ENCODE data around the gene C11orf21.

C11orf21 gene

DNA sequence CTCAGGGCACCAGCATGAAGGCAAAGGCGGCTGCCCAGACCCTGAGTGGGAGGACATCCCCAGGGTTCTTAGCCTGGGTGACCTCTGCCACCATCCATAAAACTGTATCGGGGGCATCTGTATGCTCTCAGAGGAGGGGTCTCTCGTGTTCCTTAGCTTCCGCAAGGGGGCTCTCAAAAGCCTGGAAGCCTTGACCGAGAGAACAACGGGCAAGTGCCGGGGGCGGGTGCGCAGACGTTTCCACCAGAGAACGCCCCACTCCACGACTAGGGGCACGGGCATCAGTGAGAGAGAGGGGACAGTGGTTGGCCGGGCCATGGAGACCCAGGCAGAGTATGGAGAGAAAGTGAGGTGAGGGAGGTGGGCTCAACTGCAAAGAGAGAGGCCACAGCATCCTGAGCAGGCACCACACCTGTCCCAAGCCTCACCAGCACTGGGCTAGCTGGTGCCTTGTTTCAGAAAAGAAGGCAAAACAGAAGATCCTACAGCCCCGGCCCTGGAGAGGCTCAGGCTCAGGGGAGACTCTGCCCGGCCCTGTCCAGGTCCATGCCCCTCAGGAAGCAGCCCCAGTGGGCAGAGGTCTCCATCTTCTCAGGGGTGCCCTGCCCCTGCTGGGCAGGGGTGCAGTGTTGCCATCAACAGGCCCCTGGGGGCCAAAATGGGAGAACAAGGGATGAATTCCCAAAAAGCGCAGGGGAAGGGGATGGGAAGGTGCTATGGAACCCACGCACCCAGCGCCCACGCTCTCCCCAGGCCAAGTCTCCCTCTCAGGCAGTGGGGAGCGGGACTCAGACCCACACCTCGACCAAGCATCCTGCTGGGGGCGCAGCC lies 6.0 kb upstream of the C11orf21 start:
- DNase-seq = no peak

DNA sequence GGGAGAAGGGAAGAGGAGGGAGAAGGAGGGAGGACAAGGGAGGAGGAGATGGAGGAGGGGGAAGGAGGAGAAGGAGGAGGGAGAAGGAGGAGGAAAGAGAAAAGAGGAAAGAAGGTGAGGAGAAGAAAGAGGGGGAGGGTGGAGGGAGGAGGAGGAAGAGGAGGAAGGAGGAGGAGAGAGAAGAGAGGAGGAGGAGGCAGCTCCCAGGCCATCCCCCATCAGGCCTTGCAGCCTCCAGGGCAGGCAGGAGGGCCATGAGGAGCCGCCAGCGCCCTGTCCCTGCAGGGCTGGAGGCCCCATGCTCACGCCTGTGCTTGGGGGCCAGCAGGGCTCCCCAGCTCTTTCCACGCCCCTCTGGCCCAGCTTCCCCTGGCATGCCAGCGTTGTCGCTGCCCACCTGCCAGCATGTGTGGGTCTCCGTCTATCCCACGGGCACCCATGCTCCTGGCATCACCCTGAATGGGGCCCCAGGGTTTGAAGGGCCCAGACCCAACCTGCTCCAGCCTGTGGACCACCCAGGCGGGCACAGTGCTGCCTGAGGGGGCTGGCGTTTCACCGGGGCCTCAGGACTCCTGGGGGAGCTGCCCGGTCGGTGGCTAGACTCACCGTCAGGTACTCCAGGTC lies 5.3 kb upstream of the C11orf21 start:
- DNase-seq = no peak

DNA sequence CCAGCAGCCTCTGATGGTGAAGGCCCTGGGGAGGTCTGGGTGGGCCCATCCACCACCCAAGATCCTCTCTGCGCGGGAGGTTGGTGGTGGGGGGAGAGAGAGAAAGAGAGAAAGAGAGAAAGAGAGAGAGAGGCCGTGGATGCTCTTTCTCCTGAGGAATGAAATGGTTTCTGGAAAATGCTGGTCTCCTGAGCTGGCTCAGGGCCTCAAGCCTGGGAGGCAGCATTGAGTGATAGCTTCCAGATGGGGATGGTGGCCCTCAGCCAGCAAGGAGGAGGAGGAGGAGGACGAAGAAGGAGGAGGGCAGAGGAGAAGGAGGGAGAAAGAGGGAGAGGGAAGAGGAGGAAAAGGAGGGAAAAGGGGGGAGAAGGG lies 4.7 kb upstream of the C11orf21 start:
- DNase-seq = no peak

GRCh38 chr11:2305788-2306451 lies 4.2 kb upstream of the C11orf21 start:
- no peak for DNase-seq

DNA sequence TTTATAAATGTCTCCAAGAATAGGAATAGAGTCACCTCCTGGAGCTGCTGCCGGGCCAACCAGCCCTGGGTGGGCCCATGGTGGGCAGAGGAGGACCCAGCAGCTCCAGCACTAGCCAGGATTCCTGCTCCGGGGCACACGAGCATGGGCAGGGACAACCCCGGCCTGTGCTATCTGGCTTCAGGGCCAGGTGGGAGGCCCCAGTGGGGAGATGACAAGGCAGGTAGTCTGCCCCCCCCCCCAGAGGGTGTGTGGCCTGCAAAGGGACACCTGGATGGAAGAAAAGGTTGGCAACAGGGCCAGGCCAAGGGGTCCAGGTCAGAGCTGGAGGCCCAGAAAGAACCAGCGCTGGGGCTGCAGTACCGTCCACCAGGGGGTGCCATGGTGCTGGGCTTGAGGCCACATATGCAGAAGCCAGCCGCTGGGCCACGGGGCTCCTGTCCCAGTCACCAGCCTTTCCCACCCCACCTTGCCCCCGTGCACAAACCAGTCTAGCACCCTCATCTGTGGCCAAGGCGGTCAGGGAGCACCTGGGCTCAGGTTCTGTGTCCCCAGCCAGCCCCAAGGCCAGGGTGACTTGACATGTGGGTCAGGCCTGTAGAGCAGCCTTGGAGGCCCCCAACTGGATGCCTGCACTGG lies 3.5 kb upstream of the C11orf21 start:
- no peak for DNase-seq

DNA sequence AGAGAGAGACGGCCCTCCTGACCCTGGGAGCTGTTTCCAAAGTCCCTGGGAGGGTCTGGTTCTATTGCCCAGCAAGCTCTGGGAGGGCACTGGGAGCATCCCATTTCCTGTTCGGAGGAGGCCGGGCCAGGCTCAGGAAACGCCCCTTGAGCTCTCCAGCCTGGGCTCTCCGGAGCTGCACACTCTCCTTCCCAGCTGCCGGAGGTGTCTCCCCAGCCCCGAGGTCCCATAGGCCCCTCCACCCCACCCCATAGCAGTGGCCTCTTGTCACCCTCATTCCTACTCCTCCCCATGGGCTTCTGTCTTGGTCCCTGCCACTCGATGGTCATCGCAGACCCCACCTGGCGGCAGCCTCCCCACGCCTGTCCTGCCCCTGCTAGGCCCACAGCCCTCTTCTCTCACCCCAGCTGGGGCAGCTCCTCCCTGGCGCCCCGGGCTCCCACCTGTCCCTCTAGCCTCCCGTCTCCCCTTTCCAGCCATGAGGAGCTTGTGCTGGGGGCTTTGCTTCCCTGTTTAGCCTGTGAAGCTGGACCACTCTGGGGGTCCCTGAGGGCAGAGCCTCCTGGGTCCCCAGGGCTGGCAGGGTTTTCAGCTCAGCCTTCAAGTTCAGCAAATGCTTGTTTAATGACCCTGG lies 2.9 kb upstream of the C11orf21 start:
- no peak for DNase-seq

DNA sequence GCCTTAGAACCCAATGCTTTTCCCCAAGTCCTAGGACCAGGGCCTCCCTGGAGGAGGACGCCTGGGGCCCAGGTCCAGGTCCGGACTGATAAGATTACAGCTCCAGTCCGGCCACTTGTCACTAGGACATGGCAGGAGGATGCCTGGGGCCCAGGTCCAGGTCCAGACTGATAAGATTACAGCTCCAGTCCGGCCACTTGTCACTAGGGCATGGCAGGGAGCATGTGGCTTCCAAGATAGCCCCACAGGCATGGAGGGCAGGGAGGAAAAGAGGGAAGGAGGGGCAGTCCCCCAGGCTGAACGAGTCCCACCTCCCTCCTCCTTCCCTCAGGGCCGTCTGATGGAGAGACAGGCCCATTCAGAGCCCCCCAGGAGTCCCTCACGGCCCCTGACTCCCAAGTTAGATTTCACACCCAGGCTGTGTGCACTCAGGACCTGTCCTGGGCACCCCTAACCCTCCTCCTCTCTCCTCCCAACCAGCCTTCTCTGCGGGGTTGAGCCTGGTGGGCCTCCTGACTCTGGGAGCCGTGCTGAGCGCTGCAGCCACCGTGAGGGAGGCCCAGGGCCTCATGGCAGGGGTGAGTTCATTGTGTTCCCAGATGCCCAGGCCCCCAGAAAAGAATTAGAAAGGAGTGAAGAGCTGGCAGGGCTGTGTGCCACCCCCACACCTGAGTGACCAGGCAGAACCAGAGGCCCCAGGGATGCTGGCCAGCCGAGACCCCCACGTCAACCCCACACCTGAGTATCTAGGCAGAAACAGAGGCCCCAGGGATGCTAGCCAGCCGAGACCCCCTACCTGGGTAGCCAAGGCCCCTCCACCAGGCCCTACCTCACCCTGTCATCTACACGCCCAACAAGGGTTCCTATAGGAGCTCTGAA lies 2.1 kb upstream of the C11orf21 start:
- DNase-seq = no peak

- no peak for DNase-seq
Measured at GRCh38 chr11:2302896-2303626, 1.3 kb upstream of the C11orf21 start.

DNA sequence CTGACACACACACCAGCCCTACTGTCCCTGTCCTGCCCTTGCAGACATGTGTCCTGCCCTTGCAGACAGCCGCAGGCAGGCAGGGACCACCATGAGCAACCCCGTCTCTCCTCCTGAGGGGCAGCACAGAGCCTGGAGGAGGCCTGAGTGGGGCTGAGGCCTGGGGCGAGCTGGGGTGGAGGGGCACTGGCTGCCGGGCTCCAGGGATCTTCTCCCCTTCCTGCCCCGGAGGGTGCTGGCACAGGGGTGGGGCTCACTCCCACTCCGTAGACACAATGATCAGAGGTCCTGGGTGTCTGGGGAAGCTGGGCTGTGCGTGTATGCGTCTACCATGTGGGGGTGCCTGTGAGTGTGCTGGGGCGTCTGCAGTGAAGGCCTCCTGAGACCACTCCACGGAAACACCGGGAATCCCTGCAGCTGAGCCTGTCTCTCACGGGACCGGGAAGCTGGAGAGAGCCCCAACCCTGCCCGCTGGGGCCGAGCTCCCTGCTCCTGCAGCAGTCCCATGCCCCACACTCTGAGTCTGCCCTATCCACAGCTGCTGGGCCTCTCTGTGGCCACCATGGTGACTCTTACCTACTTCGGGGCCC lies 683 bp upstream of the C11orf21 start:
- no peak for DNase-seq

DNA sequence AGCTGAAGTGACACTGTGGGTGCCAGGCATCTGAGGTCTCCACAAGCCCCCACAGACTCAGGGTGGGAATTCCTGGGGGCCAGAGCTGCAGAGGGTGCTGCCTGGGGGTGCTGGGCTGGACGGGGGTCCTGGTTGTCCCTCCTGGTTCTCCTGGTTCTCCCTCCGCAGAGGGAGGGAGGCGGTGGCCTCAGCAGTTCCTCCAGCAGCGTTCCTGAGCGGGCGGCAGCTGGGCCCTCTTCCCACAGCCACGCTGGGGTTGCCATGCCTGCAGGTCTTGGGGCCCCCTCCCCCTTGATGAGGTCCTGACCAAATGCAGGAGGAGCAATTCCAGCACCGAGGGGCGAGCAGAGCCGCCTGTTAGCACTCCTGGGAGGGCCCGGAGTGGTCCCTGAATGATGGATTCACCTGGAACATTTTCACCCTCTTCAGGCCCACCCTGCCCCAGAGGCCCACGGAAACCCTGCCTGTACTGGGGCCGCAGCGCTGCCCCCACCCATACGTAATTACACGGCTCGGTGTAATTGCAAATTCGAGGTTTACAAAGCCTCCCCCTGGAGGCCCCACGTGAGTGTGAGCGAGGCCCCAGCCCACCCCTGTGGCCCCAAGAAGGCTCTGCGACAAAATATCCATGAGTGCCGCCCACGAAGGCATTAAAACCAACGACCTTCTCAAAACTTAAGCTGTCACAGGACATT lies 635 bp downstream of the C11orf21 start:
- DNase-seq = no peak

GRCh38 chr11:2300290-2300935 lies 1.3 kb downstream of the C11orf21 start:
- DNase-seq = no peak

GRCh38 chr11:2299773-2300172 lies 1.9 kb downstream of the C11orf21 start:
- no peak for DNase-seq

DNA sequence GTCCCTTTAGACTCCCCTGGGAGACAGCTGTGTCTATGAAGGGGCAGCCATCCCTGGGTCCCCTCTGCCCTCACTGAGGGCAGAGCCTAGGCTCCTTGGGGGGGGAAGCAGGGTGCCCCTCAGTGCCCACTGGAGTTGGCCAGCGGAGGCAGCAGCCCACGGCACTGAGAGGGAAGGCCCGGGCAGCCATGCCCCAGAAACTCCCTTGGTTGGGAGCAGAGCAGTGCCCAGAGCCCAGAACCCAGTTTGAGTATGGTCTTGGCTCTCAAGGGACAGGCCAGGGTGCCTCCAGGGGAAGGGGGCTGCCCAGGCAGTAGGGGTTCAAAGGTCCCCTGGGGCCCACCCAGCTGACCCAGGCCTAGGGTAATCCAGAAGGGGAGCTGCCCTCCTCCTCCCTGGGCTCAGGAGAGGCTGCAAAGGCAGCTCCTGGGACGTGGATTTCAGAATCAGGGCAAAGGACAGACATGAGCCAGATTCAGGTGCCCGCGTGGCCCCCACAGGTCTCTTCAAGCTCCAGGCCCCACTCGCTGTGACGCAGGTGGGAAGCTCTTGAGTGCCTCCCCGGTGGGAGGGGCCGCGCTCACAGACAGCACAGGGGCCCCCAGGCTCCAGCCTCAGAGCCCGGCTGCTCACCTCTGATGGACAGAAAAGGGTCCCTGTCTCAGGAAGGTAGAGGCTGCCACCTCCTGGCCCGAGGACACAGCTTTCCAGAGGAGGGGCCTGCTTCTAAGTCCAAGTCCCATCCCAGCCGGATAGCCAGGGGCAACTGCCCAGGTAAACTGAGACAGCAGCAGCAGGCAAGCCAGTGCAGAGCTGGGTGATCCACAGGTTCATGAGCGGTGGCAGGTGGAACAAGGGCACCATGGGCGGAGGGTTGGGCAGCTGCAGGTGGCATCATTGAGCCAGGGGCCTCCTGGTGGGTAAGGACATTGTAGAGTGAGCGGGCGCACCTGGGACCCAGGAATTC lies 2.6 kb downstream of the C11orf21 start:
- no peak for DNase-seq

GRCh38 chr11:2298131-2298794 lies 3.5 kb downstream of the C11orf21 start:
- no peak for DNase-seq

GRCh38 chr11:2297623-2298030 lies 4.1 kb downstream of the C11orf21 start:
- DNase-seq = no peak

- DNase-seq = no peak
Measured at GRCh38 chr11:2296913-2297622, 4.7 kb downstream of the C11orf21 start.

Measured in SHP77 treated with DMSO at 0.1 percent for 48 hours (cell line).